Mucosa of stomach (tissue), 1 donor: Measurements from ENCODE around the gene LCN9.

ENCODE experiments used
- H3K27me3 ChIP-seq: one replicate; pipeline ENCODE4 v1.7.0; 2013; ENCODE audit warnings: mild to moderate bottlenecking, low read length; ENCODE audit not compliant: control insufficient read depth, insufficient read depth
- H3K36me3 ChIP-seq: one replicate; pipeline ENCODE4 v1.7.0; 2013; ENCODE audit warnings: low read length; ENCODE audit not compliant: control insufficient read depth, insufficient read depth
- H3K4me1 ChIP-seq: one replicate; pipeline ENCODE4 v1.7.0; 2013; ENCODE audit warnings: mild to moderate bottlenecking, low read length; ENCODE audit not compliant: control insufficient read depth, insufficient read depth
- H3K4me3 ChIP-seq: one replicate; pipeline ENCODE4 v1.7.0; 2013; ENCODE audit warnings: low read length
- H3K9ac ChIP-seq: one replicate; pipeline ENCODE4 v1.7.0; 2013; ENCODE audit warnings: mild to moderate bottlenecking, low read length, moderate library complexity
- H3K9me3 ChIP-seq: one replicate; pipeline ENCODE4 v1.7.0; 2013; ENCODE audit warnings: mild to moderate bottlenecking, low read length, moderate library complexity; ENCODE audit not compliant: control insufficient read depth
- donor health status: Pancreatic carcinoma.

The LCN9 gene

DNA sequence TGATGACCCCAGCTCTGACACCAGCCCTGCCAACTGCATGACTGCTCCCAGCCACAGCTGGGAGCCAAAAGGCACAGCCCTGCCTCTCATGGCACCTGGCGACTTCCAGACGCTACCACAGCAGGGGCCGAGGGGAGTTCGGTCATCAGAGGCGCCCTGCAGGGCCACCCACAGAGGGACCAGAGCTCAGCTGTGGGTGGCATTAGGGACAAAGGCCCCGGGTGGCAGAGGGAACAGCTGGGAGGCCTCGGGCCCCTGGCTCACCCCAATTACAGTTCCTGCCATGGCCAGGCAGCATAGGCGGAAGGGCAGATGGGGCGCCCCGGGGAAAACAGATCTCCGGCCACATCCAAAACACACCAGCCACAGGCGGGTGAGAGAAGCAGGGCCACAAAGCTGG is 32.5 kb downstream of the LCN9 start:
- H3K4me1 ChIP-seq, result no peaks in the 10 kb centered on the region
- H3K36me3 ChIP-seq, result no peaks in the 10 kb centered on the region
- H3K4me3 ChIP-seq, result no peak overlapping the region
- H3K9ac ChIP-seq, result no peak overlapping the region
- peaks cover under 1% of the 10 kb centered on the region for H3K27me3 ChIP-seq
- no peaks in the 10 kb centered on the region for H3K9me3 ChIP-seq

DNA sequence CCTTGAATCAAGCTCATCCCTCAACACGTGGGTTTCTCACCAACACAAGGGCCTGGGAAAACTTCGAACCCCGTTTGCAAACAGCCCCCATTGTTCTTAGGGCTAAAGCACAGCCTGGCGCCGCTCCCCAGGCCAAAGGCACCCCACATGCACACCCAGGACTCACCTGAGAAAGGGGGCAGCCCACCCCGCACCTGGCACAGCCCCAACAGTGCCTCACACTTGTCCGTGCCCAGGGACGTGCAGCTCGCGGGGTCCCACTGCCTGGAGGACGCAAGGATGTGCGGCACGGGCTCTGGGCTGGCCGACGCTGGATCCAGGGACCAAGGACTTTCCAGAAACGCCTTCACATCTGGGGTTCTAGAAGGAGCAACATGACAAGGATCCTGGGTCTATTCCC is 33.3 kb downstream of the LCN9 start:
- peaks cover 2% of the 10 kb centered on the region for H3K27me3 ChIP-seq
- no peaks in the 10 kb centered on the region for H3K9me3 ChIP-seq
- no peaks in the 10 kb centered on the region for H3K36me3 ChIP-seq
- H3K4me1 ChIP-seq, result no peaks in the 10 kb centered on the region
- H3K9ac ChIP-seq, result no peak overlapping the region
- H3K4me3 ChIP-seq, result no peak overlapping the region

DNA sequence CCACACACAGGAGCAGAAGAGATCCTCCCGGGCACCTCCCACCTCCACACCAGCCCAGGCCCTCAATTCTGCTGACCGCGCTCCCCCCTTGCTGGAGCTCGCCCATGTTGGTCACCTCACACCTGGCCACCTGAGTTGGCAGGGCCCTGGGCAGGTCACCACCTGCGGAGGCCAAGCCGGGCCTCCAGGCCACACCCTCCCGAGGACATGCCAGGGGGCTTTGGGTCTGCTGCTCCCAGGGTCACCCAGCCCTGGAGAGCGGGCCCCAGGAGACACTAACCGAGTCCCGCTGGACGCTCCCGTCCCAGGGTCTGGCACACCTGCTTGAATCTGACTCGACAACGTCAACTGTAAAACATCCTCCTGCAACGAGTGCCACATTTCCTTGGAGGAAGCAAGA is 34.1 kb downstream of the LCN9 start:
- peaks cover 7% of the 10 kb centered on the region for H3K27me3 ChIP-seq
- H3K9me3 ChIP-seq, result no peaks in the 10 kb centered on the region
- no peak overlapping the region for H3K9ac ChIP-seq

DNA sequence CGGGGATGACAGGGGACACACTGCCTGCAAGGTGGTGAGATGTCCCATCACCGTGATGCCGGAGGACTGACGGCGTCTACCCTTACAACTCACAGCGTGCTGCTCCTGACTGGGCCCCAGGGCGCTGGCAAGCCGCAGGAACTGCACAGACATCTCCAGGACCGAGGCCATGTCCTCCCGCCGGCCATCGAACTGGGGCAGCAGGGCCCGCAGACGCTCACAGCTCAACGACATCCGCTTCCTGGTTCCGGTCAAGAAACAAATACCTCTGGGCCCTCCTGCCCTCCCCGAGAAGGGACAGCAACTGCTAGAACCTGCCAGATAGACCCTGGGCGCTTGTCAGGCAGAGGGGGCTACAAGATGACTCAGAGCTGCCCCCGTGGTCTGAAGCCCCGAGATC is 35.1 kb downstream of the LCN9 start:
- peaks cover 17% of the 10 kb centered on the region for H3K27me3 ChIP-seq
- no peaks in the 10 kb centered on the region for H3K36me3 ChIP-seq
- peaks cover 4% of the 10 kb centered on the region for H3K4me1 ChIP-seq
- no peak overlapping the region for H3K9ac ChIP-seq
- H3K9me3 ChIP-seq, result no peaks in the 10 kb centered on the region
- no peak overlapping the region for H3K4me3 ChIP-seq

More for the DNA sequence above, 34.1 kb downstream of the LCN9 start:
- H3K36me3 ChIP-seq, result no peaks in the 10 kb centered on the region
- H3K4me3 ChIP-seq, result no peak overlapping the region
- H3K4me1 ChIP-seq, result peaks cover 2% of the 10 kb centered on the region

DNA sequence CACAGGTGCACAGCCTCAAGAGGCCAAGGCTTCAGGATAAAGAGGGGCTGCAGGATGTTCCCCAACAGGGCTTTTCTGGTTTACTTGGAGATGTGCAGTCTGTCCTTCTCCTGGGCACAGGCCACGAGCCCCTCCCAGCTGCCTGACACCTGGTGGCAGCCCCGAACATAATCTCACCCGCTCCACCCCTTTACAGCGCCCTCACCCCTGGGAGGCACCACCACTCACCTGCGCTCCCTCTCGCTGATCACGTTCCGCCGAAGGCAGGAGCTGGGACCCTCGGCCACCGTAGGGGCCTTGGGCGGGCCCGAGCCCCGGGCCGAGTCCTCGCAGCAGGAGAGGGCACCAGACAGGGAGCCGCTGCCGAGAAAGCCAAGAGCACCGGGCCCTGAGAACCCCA is 35.7 kb downstream of the LCN9 start:
- Histone ChIP-seq H3K4me1 (peaks cover 4% of the 10 kb centered on the region), H3K9ac (no peak overlapping the region), H3K27me3 (peaks cover 17% of the 10 kb centered on the region), H3K36me3 (no peaks in the 10 kb centered on the region), H3K4me3 (no peak overlapping the region), H3K9me3 (no peaks in the 10 kb centered on the region)

DNA sequence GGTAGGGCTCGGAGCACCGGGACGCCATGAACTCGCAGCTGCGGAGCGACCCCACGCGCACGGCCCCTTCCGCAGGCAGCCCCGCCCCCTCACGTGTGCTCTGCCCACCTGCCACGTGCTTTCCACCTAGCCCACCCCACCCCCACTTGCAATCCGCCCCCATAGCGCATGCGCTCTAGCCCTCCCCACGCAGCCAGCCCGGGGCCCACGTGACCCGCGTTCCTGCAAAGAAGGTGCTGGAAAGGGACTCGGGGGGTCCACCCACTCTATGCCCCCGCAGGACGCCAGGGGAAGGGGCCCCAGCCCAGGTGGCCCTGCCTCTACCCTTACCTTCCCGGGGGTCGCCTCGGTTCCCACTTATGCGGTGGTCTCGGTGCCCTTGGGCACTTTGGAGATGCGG is 36.3 kb downstream of the LCN9 start, which contains the start of gene SOHLH1:
SOHLH1 (minus strand) TSS at position 42 of the 400 bp plus-strand sequence; CDS start at position 28, 14 bp downstream.
- H3K4me1 ChIP-seq, result peaks cover 4% of the 10 kb centered on the region
- peaks cover 17% of the 10 kb centered on the region for H3K27me3 ChIP-seq
- no peak within 1 kb of the TSS for H3K9ac ChIP-seq
- no peak within 1 kb of the TSS for H3K4me3 ChIP-seq
- no peaks in the 10 kb centered on the region for H3K36me3 ChIP-seq
- H3K9me3 ChIP-seq, result no peaks in the 10 kb centered on the region

DNA sequence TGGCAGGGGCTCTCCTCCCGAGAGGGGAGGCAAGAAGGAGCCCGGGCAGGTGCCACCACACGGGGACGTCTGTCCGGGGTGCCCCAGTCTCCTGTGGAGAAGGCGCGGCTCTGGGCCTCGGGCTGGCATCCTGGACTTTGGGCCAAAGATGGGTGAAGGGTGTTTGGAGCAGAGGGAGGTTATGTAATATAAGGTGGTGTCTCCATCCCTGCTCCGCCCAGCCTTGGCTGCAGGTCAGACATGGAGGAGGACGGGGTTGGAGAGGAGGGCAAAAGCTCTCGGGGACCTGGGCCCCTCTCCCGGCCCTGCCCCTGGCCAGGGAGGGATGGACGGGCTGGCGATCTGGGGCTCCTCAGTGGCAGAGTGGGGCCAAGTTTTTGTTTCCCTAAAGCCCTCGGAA is 37.4 kb downstream of the LCN9 start:
- Histone ChIP-seq H3K36me3 (no peaks in the 10 kb centered on the region), H3K9ac (no peak overlapping the region), H3K27me3 (peaks cover 17% of the 10 kb centered on the region), H3K4me3 (no peak overlapping the region), H3K9me3 (no peaks in the 10 kb centered on the region), H3K4me1 (peaks cover 4% of the 10 kb centered on the region)

DNA sequence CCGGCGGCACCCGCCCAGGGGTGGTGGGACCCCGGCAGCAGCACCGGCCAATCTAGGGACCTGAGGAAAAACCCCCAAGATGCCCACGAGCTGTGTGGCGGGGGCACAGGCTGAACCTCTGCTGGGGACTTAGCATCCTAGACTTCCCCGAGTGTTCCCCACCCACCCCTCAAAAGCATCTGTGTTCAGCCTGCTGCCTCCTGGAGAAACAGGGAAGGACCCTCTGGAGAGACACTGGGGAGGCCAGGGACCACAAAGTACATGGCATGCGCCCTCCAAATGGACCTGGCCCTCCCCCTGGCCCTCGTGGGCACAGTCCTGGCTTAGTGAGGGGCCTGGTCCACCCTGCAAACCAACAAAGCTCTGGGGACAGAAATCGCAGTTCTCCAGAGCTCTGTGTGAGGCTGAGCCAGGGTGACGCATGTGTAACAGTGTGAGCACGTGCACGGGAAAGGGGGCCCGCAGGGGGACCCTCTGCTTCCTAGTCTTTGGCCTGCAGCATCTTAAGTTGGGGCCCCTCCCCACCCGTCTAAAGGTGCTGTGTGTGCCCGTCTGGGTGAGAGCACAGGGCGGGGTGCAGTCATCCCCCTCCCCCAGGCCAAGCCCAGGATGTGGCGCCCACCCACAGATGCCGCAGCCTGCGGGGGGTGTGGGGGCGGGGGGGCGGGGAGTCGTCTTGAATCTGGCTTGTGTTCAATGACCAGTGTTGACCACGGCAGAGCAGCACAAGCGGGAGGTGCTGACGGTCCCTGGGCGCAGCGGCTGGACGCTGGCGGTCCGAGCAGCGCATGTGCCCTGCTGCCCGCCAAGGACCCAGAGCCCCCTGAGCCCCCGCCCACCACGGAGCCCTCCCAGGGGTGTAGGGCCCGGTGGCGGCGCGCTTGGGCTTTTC is 38.2 kb downstream of the LCN9 start:
- Histone ChIP-seq H3K4me3 (no peak overlapping the region), H3K27me3 (peaks cover 17% of the 10 kb centered on the region)

DNA sequence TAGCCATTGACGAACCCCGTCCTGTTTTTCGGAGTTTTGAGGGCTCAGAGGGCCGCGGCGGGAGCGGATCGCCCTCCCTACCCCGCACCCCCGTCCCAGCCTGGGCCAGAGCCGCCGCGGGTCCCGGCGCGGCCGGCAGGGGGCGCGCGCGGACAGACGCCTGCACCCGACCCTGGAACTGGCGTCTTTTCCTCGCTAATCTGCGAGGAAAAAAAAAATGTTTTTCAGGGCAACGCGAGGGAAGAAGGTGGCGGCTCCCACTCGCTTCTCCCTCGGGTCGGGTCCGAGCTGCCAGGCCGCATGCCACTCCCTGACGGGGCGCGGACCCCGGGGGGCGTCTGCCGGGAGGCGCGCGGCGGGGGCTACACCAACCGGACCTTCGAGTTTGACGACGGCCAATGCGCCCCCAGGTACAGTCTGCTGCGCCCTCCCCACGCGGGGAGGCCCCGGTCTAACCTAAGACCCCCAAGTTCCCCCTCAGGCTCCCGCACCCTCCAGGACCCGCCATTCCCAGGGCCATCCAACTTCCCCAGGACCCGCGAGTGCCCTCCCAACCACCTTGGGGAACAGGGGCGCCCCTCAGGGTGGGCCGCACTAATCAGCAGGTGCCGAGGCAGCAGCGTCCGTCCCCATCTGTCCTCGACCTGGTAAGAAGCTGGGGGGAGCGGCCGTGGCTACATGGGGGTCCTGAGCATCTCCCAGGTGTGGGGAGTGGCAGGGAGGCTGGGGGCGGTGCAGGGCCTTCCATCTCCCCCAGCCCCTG is 39.0 kb downstream of the LCN9 start, which contains the start of gene KCNT1:
KCNT1 (plus strand) TSS at position 227 of the 763 bp plus-strand sequence; CDS start at position 301, 74 bp downstream.
- Histone ChIP-seq H3K9ac (no peak within 1 kb of the TSS), H3K9me3 (no peaks in the 10 kb centered on the region), H3K4me1 (peaks cover 4% of the 10 kb centered on the region), H3K27me3 (peaks cover 18% of the 10 kb centered on the region), H3K36me3 (no peaks in the 10 kb centered on the region), H3K4me3 (no peak within 1 kb of the TSS)

More for the DNA sequence above, 38.2 kb downstream of the LCN9 start:
- no peaks in the 10 kb centered on the region for H3K36me3 ChIP-seq
- H3K4me1 ChIP-seq, result peaks cover 4% of the 10 kb centered on the region
- H3K9me3 ChIP-seq, result no peaks in the 10 kb centered on the region
- H3K9ac ChIP-seq, result no peak overlapping the region

DNA sequence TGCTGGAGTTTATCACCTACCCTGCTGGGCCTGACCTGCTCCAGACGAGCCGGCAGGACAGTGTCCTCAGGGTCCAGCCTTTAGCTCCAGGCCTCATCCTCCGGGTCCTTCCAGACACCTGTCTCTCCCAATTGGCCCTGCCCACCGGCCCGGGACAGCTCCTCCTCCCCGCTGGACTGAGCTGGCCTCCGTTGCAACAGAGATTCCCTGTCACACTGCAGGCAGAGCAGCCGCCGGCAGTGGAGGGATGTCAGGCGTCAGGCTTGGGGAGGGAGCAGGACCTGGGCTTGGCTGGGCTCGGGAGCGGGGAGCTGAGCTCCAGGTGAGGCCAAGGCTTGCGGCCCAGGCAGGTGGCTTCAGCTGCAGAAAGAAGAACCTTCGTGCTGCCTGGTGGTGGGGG is 40.6 kb downstream of the LCN9 start:
- no peaks in the 10 kb centered on the region for H3K36me3 ChIP-seq
- no peak overlapping the region for H3K4me3 ChIP-seq
- H3K9me3 ChIP-seq, result no peaks in the 10 kb centered on the region
- peaks cover 4% of the 10 kb centered on the region for H3K4me1 ChIP-seq
- H3K9ac ChIP-seq, result no peak overlapping the region
- peaks cover 21% of the 10 kb centered on the region for H3K27me3 ChIP-seq

DNA sequence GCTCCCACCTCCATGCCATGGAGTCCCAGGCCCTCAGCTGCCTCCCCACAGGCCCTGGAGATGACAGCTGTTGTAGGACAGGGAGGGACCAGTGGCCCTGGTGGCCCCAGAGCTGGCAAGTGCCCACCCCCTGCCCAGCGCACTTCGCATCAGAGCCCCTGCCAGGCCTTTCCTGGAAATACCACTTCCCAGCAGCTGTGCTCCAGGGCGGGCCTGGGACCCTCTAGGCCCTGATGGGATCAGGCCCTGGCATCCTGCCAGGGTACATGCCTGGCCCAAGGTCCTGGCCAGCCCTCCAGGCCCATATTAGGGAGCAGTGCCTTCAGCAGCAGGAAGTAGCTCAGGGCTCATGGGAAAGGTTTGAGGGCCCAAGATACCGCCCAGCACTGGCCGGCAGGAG is 41.4 kb downstream of the LCN9 start:
- Histone ChIP-seq H3K9ac (no peak overlapping the region), H3K4me3 (no peak overlapping the region), H3K4me1 (peaks cover 4% of the 10 kb centered on the region), H3K36me3 (no peaks in the 10 kb centered on the region), H3K27me3 (peaks cover 21% of the 10 kb centered on the region), H3K9me3 (no peaks in the 10 kb centered on the region)

DNA sequence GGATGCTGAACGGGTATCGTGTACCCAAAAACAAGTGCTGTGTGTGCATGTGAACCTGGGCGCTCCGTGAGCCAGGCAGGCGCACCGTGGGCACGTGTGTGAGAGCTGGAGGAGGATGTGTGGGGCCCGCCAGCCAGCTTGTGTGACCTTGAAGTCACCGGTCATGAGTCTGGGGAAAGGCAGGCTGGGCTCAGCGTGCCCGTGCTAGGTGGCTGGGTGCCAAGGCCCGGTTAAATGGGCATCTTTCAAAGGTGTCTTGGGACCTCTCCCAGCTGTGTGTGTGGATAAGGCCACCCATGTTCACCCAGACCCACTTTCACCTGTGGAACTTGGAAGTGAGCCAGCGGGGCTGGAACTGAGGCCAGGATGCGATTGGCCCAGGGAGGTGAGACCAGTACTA is 42.3 kb downstream of the LCN9 start:
- Histone ChIP-seq H3K36me3 (no peaks in the 10 kb centered on the region), H3K4me3 (no peak overlapping the region), H3K9me3 (no peaks in the 10 kb centered on the region), H3K27me3 (peaks cover 21% of the 10 kb centered on the region), H3K9ac (no peak overlapping the region), H3K4me1 (peaks cover 4% of the 10 kb centered on the region)
